ENCODE data around the gene BPIFA3.
"Not testable (repeated sequence)": the region's sequence is repeated elsewhere in the genome, so short reads cannot be mapped to it uniquely, and the experiment has no call there.

Gene BPIFA3

GRCh38 chr20:33217052-33217451 is at the start of gene BPIFA3:
Gene BPIFA3 (plus strand): TSS chr20:33217352. CDS start chr20:33217537, 185 bp downstream.
- DNase-seq (ENCODE audit: low read depth in 2 of 2) = no peak

- no peak for DNase-seq (ENCODE audit: low read depth in 2 of 2)
Measured at GRCh38 chr20:33167859-33168258, 49.3 kb upstream of the BPIFA3 start, which contains the start of gene BPIFA2. Gene BPIFA2 (plus strand): TSS chr20:33168159. CDS start chr20:33169146, 987 bp downstream.

GRCh38 chr20:33169176-33169794 is 47.9 kb upstream of the BPIFA3 start:
- peak in 1 of 2 donors; percentile 8 for DNase-seq (ENCODE audit: low read depth in 2 of 2)

GRCh38 chr20:33172781-33173180 is 44.4 kb upstream of the BPIFA3 start:
- DNase-seq (ENCODE audit: low read depth in 2 of 2) = no peak

- no peak for DNase-seq (ENCODE audit: low read depth in 2 of 2)
Measured at GRCh38 chr20:33175123-33175522, 42.0 kb upstream of the BPIFA3 start.

- DNase-seq (ENCODE audit: low read depth in 2 of 2) = no peak
Measured at GRCh38 chr20:33176101-33176500, 41.1 kb upstream of the BPIFA3 start.

GRCh38 chr20:33177866-33178265 is 39.3 kb upstream of the BPIFA3 start:
- DNase-seq (ENCODE audit: low read depth in 2 of 2) = no peak

- no peak for DNase-seq (ENCODE audit: low read depth in 2 of 2)
Measured at GRCh38 chr20:33178726-33179125, 38.4 kb upstream of the BPIFA3 start.

GRCh38 chr20:33180169-33180568 is 37.0 kb upstream of the BPIFA3 start:
- DNase-seq (ENCODE audit: low read depth in 2 of 2) = no peak

GRCh38 chr20:33181482-33182093 is 35.6 kb upstream of the BPIFA3 start:
- DNase-seq (ENCODE audit: low read depth in 2 of 2) = no peak

- no peak for DNase-seq (ENCODE audit: low read depth in 2 of 2)
Measured at GRCh38 chr20:33183312-33183711, 33.8 kb upstream of the BPIFA3 start.

GRCh38 chr20:33185031-33185590 is 32.0 kb upstream of the BPIFA3 start:
- DNase-seq (ENCODE audit: low read depth in 2 of 2) = not testable (repeated sequence)

GRCh38 chr20:33187491-33187890 is 29.7 kb upstream of the BPIFA3 start:
- DNase-seq (ENCODE audit: low read depth in 2 of 2) = no peak

GRCh38 chr20:33188421-33188820 is 28.7 kb upstream of the BPIFA3 start:
- no peak for DNase-seq (ENCODE audit: low read depth in 2 of 2)

- DNase-seq (ENCODE audit: low read depth in 2 of 2) = no peak
Measured at GRCh38 chr20:33191484-33191883, 25.7 kb upstream of the BPIFA3 start.

- DNase-seq (ENCODE audit: low read depth in 2 of 2) = no peak
Measured at GRCh38 chr20:33191955-33192354, 25.2 kb upstream of the BPIFA3 start.

GRCh38 chr20:33192912-33193501 is 24.1 kb upstream of the BPIFA3 start:
- DNase-seq (ENCODE audit: low read depth in 2 of 2) = no peak

GRCh38 chr20:33199026-33199425 is 18.1 kb upstream of the BPIFA3 start:
- no peak for DNase-seq (ENCODE audit: low read depth in 2 of 2)

- no peak for DNase-seq (ENCODE audit: low read depth in 2 of 2)
Measured at GRCh38 chr20:33202451-33202850, 14.7 kb upstream of the BPIFA3 start.

GRCh38 chr20:33203444-33203843 is 13.7 kb upstream of the BPIFA3 start:
- DNase-seq (ENCODE audit: low read depth in 2 of 2) = no peak

GRCh38 chr20:33209789-33210188 is 7.4 kb upstream of the BPIFA3 start:
- DNase-seq (ENCODE audit: low read depth in 2 of 2) = peak in 1 of 2 donors; percentile 6

- DNase-seq (ENCODE audit: low read depth in 2 of 2) = no peak
Measured at GRCh38 chr20:33210371-33210770, 6.8 kb upstream of the BPIFA3 start.
